Measurements from ENCODE around the gene GRB10. TPM values are rescaled to one million over a fixed set of nuclear protein-coding genes. Genes with fewer than 3 reads are reported as not detected.
"Not testable (repeated sequence)": the region's sequence is repeated elsewhere in the genome, so short reads cannot be mapped to it uniquely, and the experiment has no call there.

The GRB10 gene
- polyA plus RNA-seq, 2 of the 4 experiments (the other 2 are of a cell fraction): 23.2 to 37.0 TPM

DNA sequence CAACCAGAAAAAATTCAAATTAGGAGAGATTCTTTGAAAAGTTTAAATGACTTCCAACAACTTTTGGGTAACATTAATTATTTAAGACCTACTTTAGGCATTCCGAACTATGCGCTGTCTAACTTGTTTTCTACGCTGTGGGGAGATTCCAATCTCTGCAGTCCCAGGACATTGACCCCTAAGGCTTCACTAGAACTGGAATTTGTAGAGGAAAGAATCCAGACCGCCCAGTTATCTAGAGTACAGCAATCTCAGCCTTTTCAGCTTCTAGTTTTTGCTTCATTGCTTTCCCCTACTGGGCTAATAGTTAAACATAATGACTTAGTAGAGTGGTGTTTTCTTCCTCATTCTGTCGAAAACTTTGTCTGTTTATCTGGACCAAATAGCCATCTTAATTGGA lies 202.6 kb downstream of the GRB10 start:
- H3K27ac ChIP-seq: no peak overlapping the region
- ATAC-seq: no peak
- no peaks in the 10 kb centered on the region for H3K9me3 ChIP-seq
- H3K4me2 ChIP-seq: no peak overlapping the region
- FAIRE-seq: no peak
- CTCF ChIA-PET: no interaction called here
- WGBS (ENCODE audit: missing lambda C conversion rate): 60% methylated on average over 5 of the region's 5 CpGs
- no peak for DNase-seq (ENCODE audit: low read depth in 1 of 2, low spot score in 1 of 2)
- no peaks in the 10 kb centered on the region for H3K4me1 ChIP-seq
- TF ChIP-seq JUN (IDR thresholded peaks at IDR 0.05) (no peak), NFE2L2 (conservative IDR thresholded peaks at IDR 0.05; ENCODE audit: low read length) (no peak), RNF2 (IDR thresholded peaks at IDR 0.05; ENCODE audit: borderline replicate concordance, low read depth) (no peak), RFX5 (IDR thresholded peaks at IDR 0.05) (no peak), FOSL2 (IDR thresholded peaks at IDR 0.05) (no peak), FOSL2 (CRISPR knock-in tag; IDR thresholded peaks at IDR 0.05) (no peak)
- TF ChIP-seq, protein P1, sequence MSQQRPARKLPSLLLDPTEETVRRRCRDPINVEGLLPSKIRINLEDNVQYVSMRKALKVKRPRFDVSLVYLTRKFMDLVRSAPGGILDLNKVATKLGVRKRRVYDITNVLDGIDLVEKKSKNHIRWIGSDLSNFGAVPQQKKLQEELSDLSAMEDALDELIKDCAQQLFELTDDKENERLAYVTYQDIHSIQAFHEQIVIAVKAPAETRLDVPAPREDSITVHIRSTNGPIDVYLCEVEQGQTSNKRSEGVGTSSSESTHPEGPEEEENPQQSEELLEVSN (IDR thresholded peaks at IDR 0.05; ENCODE audit: borderline replicate concordance, low read depth): no peak
- no peak overlapping the region for H3K4me3 ChIP-seq
- POLR2A ChIA-PET: no interaction called here

DNA sequence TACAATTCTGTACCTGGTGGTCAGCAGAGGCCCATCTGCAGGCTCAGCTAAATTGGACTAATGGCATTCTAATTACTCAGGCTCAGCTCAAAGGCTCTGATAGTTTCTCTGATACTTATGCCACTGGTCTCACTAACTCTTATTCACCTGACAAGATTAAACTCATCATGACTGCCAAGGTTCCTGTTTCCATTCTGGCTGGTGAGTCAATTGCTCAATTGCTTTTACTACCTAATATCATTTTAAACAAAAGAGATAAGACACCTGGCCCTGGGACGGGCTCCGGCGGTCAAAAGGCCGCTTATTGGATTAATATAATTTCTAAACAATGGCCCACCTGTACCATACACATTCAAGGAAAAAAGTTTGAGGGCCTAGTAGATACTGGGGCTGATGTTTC lies 204.6 kb downstream of the GRB10 start:
- WGBS (ENCODE audit: missing lambda C conversion rate): 85% methylated on average over 4 of the region's 4 CpGs

DNA sequence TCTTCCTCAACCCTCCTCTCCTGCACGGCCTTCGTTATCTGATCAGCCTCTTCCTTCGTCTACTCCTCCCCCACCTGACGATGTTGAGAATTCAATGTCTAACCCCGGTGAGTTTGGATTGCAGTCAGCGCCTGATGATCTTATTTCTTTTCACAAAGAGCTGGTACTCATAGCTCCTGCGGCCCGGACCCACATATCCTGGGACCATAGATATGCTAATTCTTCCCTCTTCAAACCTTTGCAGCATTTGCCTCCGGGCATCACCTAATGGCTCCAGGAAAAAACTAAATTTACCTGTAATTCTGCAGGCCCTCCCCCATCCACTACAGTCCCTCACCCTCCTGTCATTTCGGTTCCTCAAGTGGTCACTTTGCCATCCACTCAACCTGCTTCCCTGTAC lies 205.1 kb downstream of the GRB10 start:
- ATAC-seq: no peak

More for the DNA sequence above, 204.6 kb downstream of the GRB10 start:
- H3K27ac ChIP-seq; POLR2A ChIA-PET; H3K9me3 ChIP-seq; ATAC-seq; CTCF ChIA-PET; DNase-seq (ENCODE audit: low read depth in 1 of 2, low spot score in 1 of 2); FAIRE-seq; H3K4me2 ChIP-seq; H3K4me3 ChIP-seq; H3K4me1 ChIP-seq: not testable (repeated sequence)

DNA sequence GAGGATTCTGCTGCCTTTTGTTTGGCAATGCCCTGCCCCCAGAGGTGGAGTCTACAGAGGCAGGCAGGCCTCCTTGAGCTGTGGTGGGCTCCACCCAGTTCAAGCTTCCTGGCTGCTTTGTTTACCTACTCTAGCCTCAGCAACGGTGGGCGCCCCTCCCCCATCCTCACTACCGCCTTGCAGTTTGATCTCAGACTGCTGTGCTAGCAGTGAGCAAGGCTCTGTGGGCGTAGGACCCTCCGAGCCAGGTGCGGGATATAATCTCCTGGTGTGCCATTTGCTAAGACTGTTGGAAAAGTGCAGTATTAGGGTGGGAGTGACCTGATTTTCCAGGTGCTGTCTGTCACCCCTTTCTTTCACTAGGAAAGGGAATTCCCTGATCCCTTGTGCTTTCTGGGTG lies 206.3 kb downstream of the GRB10 start:
- ATAC-seq; H3K4me3 ChIP-seq; H3K4me1 ChIP-seq; DNase-seq (ENCODE audit: low read depth in 1 of 2, low spot score in 1 of 2); POLR2A ChIA-PET; H3K9me3 ChIP-seq; CTCF ChIA-PET; H3K27ac ChIP-seq; H3K4me2 ChIP-seq; FAIRE-seq: not testable (repeated sequence)
- WGBS (ENCODE audit: missing lambda C conversion rate): 35% methylated on average over 5 of the region's 6 CpGs

More for the DNA sequence above, 205.1 kb downstream of the GRB10 start:
- Histone ChIP-seq H3K9me3 (no peaks in the 10 kb centered on the region), H3K4me3 (no peak overlapping the region), H3K4me1 (no peaks in the 10 kb centered on the region), H3K27ac (no peak overlapping the region), H3K4me2 (no peak overlapping the region)
- DNase-seq (ENCODE audit: low read depth in 1 of 2, low spot score in 1 of 2) (no peak), FAIRE-seq (no peak)
- TF ChIP-seq TFCP2L1 (CRISPR knock-in tag; IDR thresholded peaks at IDR 0.05) (no peak), EHF (CRISPR knock-in tag; IDR thresholded peaks at IDR 0.05) (no peak), RNF2 (IDR thresholded peaks at IDR 0.05; ENCODE audit: borderline replicate concordance, low read depth) (no peak), MAZ (IDR thresholded peaks at IDR 0.05; ENCODE audit: borderline replicate concordance, low read depth, low read length) (no peak), ZC3H11A (IDR thresholded peaks at IDR 0.05) (no peak), CEBPB (IDR thresholded peaks at IDR 0.05) (no peak), SMC3 (IDR thresholded peaks at IDR 0.05) (no peak), GATA3 (IDR thresholded peaks at IDR 0.05; ENCODE audit: borderline replicate concordance) (no peak), RARB (CRISPR knock-in tag; IDR thresholded peaks at IDR 0.05) (no peak), PHF8 (IDR thresholded peaks at IDR 0.05; ENCODE audit: borderline replicate concordance, low read depth) (no peak), FOSL2 (IDR thresholded peaks at IDR 0.05) (no peak), FOSL2 (CRISPR knock-in tag; IDR thresholded peaks at IDR 0.05) (no peak), CHD4 (IDR thresholded peaks at IDR 0.05; ENCODE audit: borderline replicate concordance) (no peak), EP300 (IDR thresholded peaks at IDR 0.05) (no peak), CHD2 (IDR thresholded peaks at IDR 0.05; ENCODE audit: low read length, partially characterized antibody) (no peak), RAD21 (conservative IDR thresholded peaks at IDR 0.05 in 1 of 2, IDR thresholded peaks at IDR 0.05 in 1 of 2) (no peak), FOSB (CRISPR knock-in tag; IDR thresholded peaks at IDR 0.05) (no peak), FOXS1 (CRISPR knock-in tag; IDR thresholded peaks at IDR 0.05) (no peak), JUN (IDR thresholded peaks at IDR 0.05) (no peak)
- TF ChIP-seq, protein P2, sequence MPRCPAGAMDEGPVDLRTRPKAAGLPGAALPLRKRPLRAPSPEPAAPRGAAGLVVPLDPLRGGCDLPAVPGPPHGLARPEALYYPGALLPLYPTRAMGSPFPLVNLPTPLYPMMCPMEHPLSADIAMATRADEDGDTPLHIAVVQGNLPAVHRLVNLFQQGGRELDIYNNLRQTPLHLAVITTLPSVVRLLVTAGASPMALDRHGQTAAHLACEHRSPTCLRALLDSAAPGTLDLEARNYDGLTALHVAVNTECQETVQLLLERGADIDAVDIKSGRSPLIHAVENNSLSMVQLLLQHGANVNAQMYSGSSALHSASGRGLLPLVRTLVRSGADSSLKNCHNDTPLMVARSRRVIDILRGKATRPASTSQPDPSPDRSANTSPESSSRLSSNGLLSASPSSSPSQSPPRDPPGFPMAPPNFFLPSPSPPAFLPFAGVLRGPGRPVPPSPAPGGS (IDR thresholded peaks at IDR 0.05): no peak
- ChIA-PET CTCF (no interaction called here), POLR2A (no interaction called here)
- 67% methylated on average over 10 of the region's 10 CpGs for WGBS (ENCODE audit: missing lambda C conversion rate)

All from A549 (cell line).